Measurements from ENCODE around the gene HDAC4. TPM values are rescaled to one million over a fixed set of nuclear protein-coding genes. Genes with fewer than 3 reads are reported as not detected.

HDAC4 gene
- total and polyA plus RNA-seq, 2 experiments from 2014 or later: 8.1 to 41.8 TPM

- no peak for ATAC-seq
- Mint-ChIP-seq H3K4me1 (no peaks in the 10 kb centered on the region), H3K9me3 (no peaks in the 10 kb centered on the region; the same call in 2 of the 3 replicates), H3K27ac (no peak overlapping the region; the same call in 1 of the 2 replicates), H3K4me3 (no peak overlapping the region), H3K36me3 (ENCODE audit: low read depth) (peaks cover 39% of the 10 kb centered on the region), H3K27me3 (ENCODE audit: insufficient read depth, low read depth, poor library complexity) (peaks cover 5% of the 10 kb centered on the region)
- Histone ChIP-seq H3K4me2 (no peak overlapping the region), H2AFZ (no peak overlapping the region), H3F3A (replicated peaks; ENCODE audit: low read depth) (no peaks in the 10 kb centered on the region), H3K9me2 (ENCODE audit: insufficient read depth) (no peaks in the 10 kb centered on the region), H3K27me3 (ENCODE audit: insufficient read depth) (no peaks in the 10 kb centered on the region), H3K79me2 (replicated peaks; ENCODE audit: insufficient read depth) (no peaks in the 10 kb centered on the region), H3K4me1 (ENCODE audit: insufficient read depth) (no peaks in the 10 kb centered on the region), H4K20me1 (replicated peaks; ENCODE audit: insufficient read depth) (no peaks in the 10 kb centered on the region; the same call in 1 of the 2 replicates), H3K36me3 (ENCODE audit: insufficient read depth) (no peaks in the 10 kb centered on the region; the same call in 1 of the 2 replicates), H3K27ac (ENCODE audit: low read depth) (no peak overlapping the region), H3K4me3 (no peak overlapping the region)
- no peak for DNase-seq (ENCODE audit: low spot score)
- TF ChIP-seq ZNF114 (CRISPR knock-in tag; IDR thresholded peaks at IDR 0.05) (no peak), ZNF462 (CRISPR knock-in tag; IDR thresholded peaks at IDR 0.05) (no peak), NANOG (IDR thresholded peaks at IDR 0.05; ENCODE audit: borderline replicate concordance) (no peak), POLR2AphosphoS5 (IDR thresholded peaks at IDR 0.05; ENCODE audit: low read depth) (no peak), JUNB (IDR thresholded peaks at IDR 0.05; ENCODE audit: unreplicated experiment) (no peak), EZH2 (IDR thresholded peaks at IDR 0.05; ENCODE audit: low read depth, unreplicated experiment) (no peak), REST (IDR thresholded peaks at IDR 0.05; ENCODE audit: unreplicated experiment) (no peak), CREB1 (CRISPR knock-in tag; IDR thresholded peaks at IDR 0.05; ENCODE audit: low read depth) (no peak), ZNF331 (CRISPR knock-in tag; IDR thresholded peaks at IDR 0.05; ENCODE audit: low read depth) (no peak), EZH2phosphoT487 (IDR thresholded peaks at IDR 0.05; ENCODE audit: unreplicated experiment) (no peak), STAT1 (IDR thresholded peaks at IDR 0.05; ENCODE audit: unreplicated experiment) (no peak), CTCF (conservative IDR thresholded peaks at IDR 0.05; ENCODE audit: low read depth in 2 of 2) (no peak)
- TF ChIP-seq, protein P1, sequence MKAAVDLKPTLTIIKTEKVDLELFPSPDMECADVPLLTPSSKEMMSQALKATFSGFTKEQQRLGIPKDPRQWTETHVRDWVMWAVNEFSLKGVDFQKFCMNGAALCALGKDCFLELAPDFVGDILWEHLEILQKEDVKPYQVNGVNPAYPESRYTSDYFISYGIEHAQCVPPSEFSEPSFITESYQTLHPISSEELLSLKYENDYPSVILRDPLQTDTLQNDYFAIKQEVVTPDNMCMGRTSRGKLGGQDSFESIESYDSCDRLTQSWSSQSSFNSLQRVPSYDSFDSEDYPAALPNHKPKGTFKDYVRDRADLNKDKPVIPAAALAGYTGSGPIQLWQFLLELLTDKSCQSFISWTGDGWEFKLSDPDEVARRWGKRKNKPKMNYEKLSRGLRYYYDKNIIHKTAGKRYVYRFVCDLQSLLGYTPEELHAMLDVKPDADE (IDR thresholded peaks at IDR 0.05): no peak
Measured at GRCh38 chr2:239130786-239131325, 270.0 kb downstream of the HDAC4 start.

Measured in GM23338 (cell line).